ENCODE data around the gene C9orf50.

- TF ChIP-seq CTCF (tag by site-specific recombination; IDR thresholded peaks at IDR 0.05): no peak
- TF ChIP-seq ZNF473 (tag by site-specific recombination; IDR thresholded peaks at IDR 0.05): no peak
- no peak for TF ChIP-seq ZNF239 (tag by site-specific recombination; IDR thresholded peaks at IDR 0.05)
- TF ChIP-seq, protein P1, sequence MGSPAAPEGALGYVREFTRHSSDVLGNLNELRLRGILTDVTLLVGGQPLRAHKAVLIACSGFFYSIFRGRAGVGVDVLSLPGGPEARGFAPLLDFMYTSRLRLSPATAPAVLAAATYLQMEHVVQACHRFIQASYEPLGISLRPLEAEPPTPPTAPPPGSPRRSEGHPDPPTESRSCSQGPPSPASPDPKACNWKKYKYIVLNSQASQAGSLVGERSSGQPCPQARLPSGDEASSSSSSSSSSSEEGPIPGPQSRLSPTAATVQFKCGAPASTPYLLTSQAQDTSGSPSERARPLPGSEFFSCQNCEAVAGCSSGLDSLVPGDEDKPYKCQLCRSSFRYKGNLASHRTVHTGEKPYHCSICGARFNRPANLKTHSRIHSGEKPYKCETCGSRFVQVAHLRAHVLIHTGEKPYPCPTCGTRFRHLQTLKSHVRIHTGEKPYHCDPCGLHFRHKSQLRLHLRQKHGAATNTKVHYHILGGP (tag by site-specific recombination; IDR thresholded peaks at IDR 0.05): no peak
- no peak for TF ChIP-seq ZBTB10 (tag by site-specific recombination; IDR thresholded peaks at IDR 0.05)
- TF ChIP-seq ZNF266 (tag by site-specific recombination; IDR thresholded peaks at IDR 0.05; ENCODE audit: low read depth): no peak
- TF ChIP-seq ZNF580 (tag by site-specific recombination; IDR thresholded peaks at IDR 0.05): no peak
- TF ChIP-seq ZNF768 (tag by site-specific recombination; IDR thresholded peaks at IDR 0.05): no peak
Observed at GRCh38 chr9:129669141-129669718, 48.3 kb upstream of the C9orf50 start.
